PC-9 (cell line): Measurements from ENCODE around the gene SHE.

Experiments
- CTCF ChIP-seq: fragments of 200-600 bp; sonication (generic); conservative IDR thresholded peaks from 2 replicates; pipeline ENCODE4 v1.6.1; 2017; ENCODE audit warnings: mixed run types, antibody characterized with exemption, mild to moderate bottlenecking, moderate library complexity
- EZH2 ChIP-seq: fragments of 200-600 bp; sonication (generic); IDR thresholded peaks from 2 replicates; pipeline ENCODE4 v1.8.0; 2017; ENCODE audit warnings: antibody characterized with exemption, low read depth

- no peak for TF ChIP-seq CTCF
- no peak for TF ChIP-seq EZH2
Measured at GRCh38 chr1:154435599-154436200, 66.5 kb downstream of the SHE start.
